ENCODE data around the gene CCDC88B. TPM values are rescaled to one million over a fixed set of nuclear protein-coding genes. Genes with fewer than 3 reads are reported as not detected.

The CCDC88B gene
- total and polyA plus RNA-seq, 5 donors = 5.9 to 25.1 (median 12.7) TPM

GRCh38 chr11:64369440-64370421 lies 29.7 kb downstream of the CCDC88B start:
- no peaks in the 10 kb centered on the region for H3K9me3 ChIP-seq (ENCODE audit: control insufficient read depth, low read length)
- DNase-seq = no peak
- peak in 1 of 2 donors; percentile 14 for ATAC-seq
- no peak overlapping the region for H3K27ac ChIP-seq (ENCODE audit: low read length)
- WGBS = 86% methylated on average over 82 of the region's 82 CpGs
- H3K4me1 ChIP-seq (ENCODE audit: control insufficient read depth, insufficient read depth, low read length) = no peaks in the 10 kb centered on the region
- H3K27me3 ChIP-seq (ENCODE audit: control insufficient read depth, insufficient read depth) = no peaks in the 10 kb centered on the region
- intact Hi-C loops (cut with DNase I) = no loop called here
- no peak overlapping the region for H3K4me3 ChIP-seq (ENCODE audit: low read length)

GRCh38 chr11:64371201-64371600 lies 31.2 kb downstream of the CCDC88B start:
- ATAC-seq = peak in 1 of 2 donors; percentile 26
- Histone ChIP-seq H3K9me3 (ENCODE audit: control insufficient read depth, low read length) (no peaks in the 10 kb centered on the region), H3K4me1 (ENCODE audit: control insufficient read depth, insufficient read depth, low read length) (no peaks in the 10 kb centered on the region)

GRCh38 chr11:64372021-64372420 lies 32.0 kb downstream of the CCDC88B start:
- no peaks in the 10 kb centered on the region for H3K27me3 ChIP-seq (ENCODE audit: control insufficient read depth, insufficient read depth)
- DNase-seq = peak in 1 of 3 donors; percentile 43
- H3K27ac ChIP-seq (ENCODE audit: low read length) = no peak overlapping the region
- no peaks in the 10 kb centered on the region for H3K9me3 ChIP-seq (ENCODE audit: control insufficient read depth, low read length)
- no peaks in the 10 kb centered on the region for H3K4me1 ChIP-seq (ENCODE audit: control insufficient read depth, insufficient read depth, low read length)
- intact Hi-C loops (cut with DNase I) = no loop called here
- WGBS = 91% methylated on average over 6 of the region's 6 CpGs
- no peak for ATAC-seq
- H3K4me3 ChIP-seq (ENCODE audit: low read length) = no peak overlapping the region

More at GRCh38 chr11:64371201-64371600, 31.2 kb downstream of the CCDC88B start:
- DNase-seq = peak in 2 of 3 donors; percentile 32 to 47
- WGBS = 86% methylated on average over 22 of the region's 22 CpGs
- Histone ChIP-seq H3K4me3 (ENCODE audit: low read length) (no peak overlapping the region), H3K27me3 (ENCODE audit: control insufficient read depth, insufficient read depth) (no peaks in the 10 kb centered on the region), H3K27ac (ENCODE audit: low read length) (no peak overlapping the region)
- intact Hi-C loops (cut with DNase I) = no loop called here

- Histone ChIP-seq H3K27ac (ENCODE audit: low read length) (no peak overlapping the region), H3K27me3 (ENCODE audit: control insufficient read depth, insufficient read depth) (no peaks in the 10 kb centered on the region), H3K4me3 (ENCODE audit: low read length) (no peak overlapping the region), H3K4me1 (ENCODE audit: control insufficient read depth, insufficient read depth, low read length) (no peaks in the 10 kb centered on the region), H3K9me3 (ENCODE audit: control insufficient read depth, low read length) (no peaks in the 10 kb centered on the region)
- intact Hi-C loops (cut with DNase I) = no loop called here
- DNase-seq (peak in 1 of 3 donors; percentile 53), ATAC-seq (peak; percentile 14 to 23)
- WGBS = 68% methylated on average over 18 of the region's 18 CpGs
These were observed 33.0 kb downstream of the CCDC88B start for GRCh38 chr11:64372802-64373597.

- DNase-seq = no peak
- H3K9me3 ChIP-seq (ENCODE audit: control insufficient read depth, low read length) = no peaks in the 10 kb centered on the region
- intact Hi-C loops (cut with DNase I) = no loop called here
- H3K27ac ChIP-seq (ENCODE audit: low read length) = no peak overlapping the region
- 67% methylated on average over 5 of the region's 5 CpGs for WGBS
- H3K4me1 ChIP-seq (ENCODE audit: control insufficient read depth, insufficient read depth, low read length) = no peaks in the 10 kb centered on the region
- no peaks in the 10 kb centered on the region for H3K27me3 ChIP-seq (ENCODE audit: control insufficient read depth, insufficient read depth)
- H3K4me3 ChIP-seq (ENCODE audit: low read length) = no peak overlapping the region
- no peak for ATAC-seq
These were observed 33.6 kb downstream of the CCDC88B start for GRCh38 chr11:64373598-64373974.

- no peaks in the 10 kb centered on the region for H3K4me1 ChIP-seq (ENCODE audit: control insufficient read depth, insufficient read depth, low read length)
- ATAC-seq (no peak), DNase-seq (no peak)
- no peak overlapping the region for H3K4me3 ChIP-seq (ENCODE audit: low read length)
- H3K27me3 ChIP-seq (ENCODE audit: control insufficient read depth, insufficient read depth) = no peaks in the 10 kb centered on the region
- H3K9me3 ChIP-seq (ENCODE audit: control insufficient read depth, low read length) = no peaks in the 10 kb centered on the region
- no peak overlapping the region for H3K27ac ChIP-seq (ENCODE audit: low read length)
- intact Hi-C loops (cut with DNase I) = no loop called here
- 90% methylated on average over 7 of the region's 7 CpGs for WGBS
These were observed 36.1 kb downstream of the CCDC88B start for GRCh38 chr11:64376071-64376470.

GRCh38 chr11:64378335-64378880 lies 38.4 kb downstream of the CCDC88B start:
- DNase-seq = peak; percentile 41 to 80 (median 78)
- Histone ChIP-seq H3K4me1 (ENCODE audit: control insufficient read depth, insufficient read depth, low read length) (no peaks in the 10 kb centered on the region), H3K4me3 (ENCODE audit: low read length) (no peak overlapping the region), H3K27me3 (ENCODE audit: control insufficient read depth, insufficient read depth) (no peaks in the 10 kb centered on the region), H3K9me3 (ENCODE audit: control insufficient read depth, low read length) (no peaks in the 10 kb centered on the region), H3K27ac (ENCODE audit: low read length) (no peak overlapping the region)
- 40% methylated on average over 14 of the region's 14 CpGs for WGBS
- intact Hi-C loops (cut with DNase I) = no loop called here
- peak; percentile 65 to 67 for ATAC-seq

GRCh38 chr11:64379160-64379559 lies 39.2 kb downstream of the CCDC88B start:
- DNase-seq (peak in 1 of 3 donors; percentile 61), ATAC-seq (no peak)
- Histone ChIP-seq H3K4me3 (ENCODE audit: low read length) (no peak overlapping the region), H3K27ac (ENCODE audit: low read length) (no peak overlapping the region), H3K4me1 (ENCODE audit: control insufficient read depth, insufficient read depth, low read length) (no peaks in the 10 kb centered on the region), H3K9me3 (ENCODE audit: control insufficient read depth, low read length) (no peaks in the 10 kb centered on the region), H3K27me3 (ENCODE audit: control insufficient read depth, insufficient read depth) (no peaks in the 10 kb centered on the region)
- 79% methylated on average over 15 of the region's 15 CpGs for WGBS
- intact Hi-C loops (cut with DNase I) = no loop called here

GRCh38 chr11:64379817-64380709 lies 40.1 kb downstream of the CCDC88B start:
- 62% methylated on average over 35 of the region's 35 CpGs for WGBS
- H3K27me3 ChIP-seq (ENCODE audit: control insufficient read depth, insufficient read depth) = no peaks in the 10 kb centered on the region
- intact Hi-C loops (cut with DNase I) = no loop called here
- H3K9me3 ChIP-seq (ENCODE audit: control insufficient read depth, low read length) = no peaks in the 10 kb centered on the region
- H3K4me1 ChIP-seq (ENCODE audit: control insufficient read depth, insufficient read depth, low read length) = no peaks in the 10 kb centered on the region
- no peak overlapping the region for H3K27ac ChIP-seq (ENCODE audit: low read length)
- H3K4me3 ChIP-seq (ENCODE audit: low read length) = no peak overlapping the region
- peak in 1 of 2 donors; percentile 15 for ATAC-seq
- DNase-seq = no peak

- ATAC-seq = no peak
- intact Hi-C loops (cut with DNase I) = no loop called here
These were observed 41.3 kb downstream of the CCDC88B start for GRCh38 chr11:64381350-64381749.

More at GRCh38 chr11:64381350-64381749, 41.3 kb downstream of the CCDC88B start:
- DNase-seq = no peak
- WGBS = 74% methylated on average over 6 of the region's 6 CpGs
- no peak overlapping the region for H3K4me3 ChIP-seq (ENCODE audit: low read length)
- H3K27me3 ChIP-seq (ENCODE audit: control insufficient read depth, insufficient read depth) = no peaks in the 10 kb centered on the region
- no peak overlapping the region for H3K27ac ChIP-seq (ENCODE audit: low read length)
- no peaks in the 10 kb centered on the region for H3K4me1 ChIP-seq (ENCODE audit: control insufficient read depth, insufficient read depth, low read length)
- H3K9me3 ChIP-seq (ENCODE audit: control insufficient read depth, low read length) = no peaks in the 10 kb centered on the region

Measured in right cardiac atrium (tissue), 5 donors.